Osteoblast (primary cell): Measurements from ENCODE around the gene SAMD3. TPM values are rescaled to one million over a fixed set of nuclear protein-coding genes. Genes with fewer than 3 reads are reported as not detected.

Experiments
- DNase-seq: peaks from one replicate; pipeline ENCODE4 v3.0.0; 2011; ENCODE audit warnings: low spot score, mixed read lengths; ENCODE audit not compliant: insufficient read length; ENCODE audit errors: missing footprints
- H2AFZ ChIP-seq: 2 replicates; pipeline ENCODE4 v1.6.0; 2011; ENCODE audit warnings: mild to moderate bottlenecking, low read length
- H3K27ac ChIP-seq: 2 replicates; pipeline ENCODE4 v1.5.1; 2011; ENCODE audit warnings: mild to moderate bottlenecking, low read depth, low read length, moderate library complexity
- H3K27me3 ChIP-seq: 2 replicates; pipeline ENCODE4 v1.6.0; 2012; ENCODE audit warnings: mild to moderate bottlenecking, control low read depth, inconsistent platforms, low read length, moderate library complexity; ENCODE audit not compliant: insufficient read depth
- H3K36me3 ChIP-seq: 2 replicates; pipeline ENCODE4 v1.5.1; 2011; ENCODE audit warnings: mild to moderate bottlenecking, low read length, control low read depth, moderate library complexity; ENCODE audit not compliant: insufficient read depth
- H3K4me1 ChIP-seq: 2 replicates; pipeline ENCODE4 v1.5.1; 2011; ENCODE audit warnings: mild to moderate bottlenecking, low read length, control low read depth, moderate library complexity; ENCODE audit not compliant: insufficient read depth
- H3K4me2 ChIP-seq: 2 replicates; pipeline ENCODE4 v1.6.0; 2011; ENCODE audit warnings: mild to moderate bottlenecking, low read length; ENCODE audit not compliant: insufficient read depth
- H3K4me3 ChIP-seq: fragments of 200-600 bp; sonication (generic); 3 replicates; pipeline ENCODE4 v1.5.1; 2012; ENCODE audit warnings: mild to moderate bottlenecking, low read length, inconsistent platforms; ENCODE audit not compliant: insufficient read depth
- H3K79me2 ChIP-seq: 2 replicates; pipeline ENCODE4 v1.6.0; 2012; ENCODE audit warnings: mild to moderate bottlenecking, low read length, control low read depth, inconsistent platforms; ENCODE audit not compliant: insufficient read depth
- H3K9me3 ChIP-seq: 2 replicates; pipeline ENCODE4 v1.5.1; 2011; ENCODE audit warnings: low read depth, low read length, control low read depth
- H4K20me1 ChIP-seq: 2 replicates; pipeline ENCODE4 v1.6.0; 2012; ENCODE audit warnings: mild to moderate bottlenecking, low read length, control low read depth; ENCODE audit not compliant: insufficient read depth
- CTCF ChIP-seq: IDR thresholded peaks from 2 replicates; pipeline ENCODE4 v1.5.1; 2011; ENCODE audit warnings: mild to moderate bottlenecking, low read depth, low read length, moderate library complexity; ENCODE audit errors: extremely low read depth
- total RNA-seq: library from RNA; depleted of rRNA; stranded (reverse); fragments of >200 nt; gene quantifications from 2 replicates; pipeline ENCODE4 v1.2.3, GENCODE V29; 2012

Gene SAMD3
- total RNA-seq, 1 donor = 0.72 TPM

- H2AFZ ChIP-seq = no peak overlapping the region
- H3K4me3 ChIP-seq = no peak overlapping the region
- H3K27me3 ChIP-seq = no peaks in the 10 kb centered on the region
- no peaks in the 10 kb centered on the region for H3K9me3 ChIP-seq
- H3K27ac ChIP-seq = no peak overlapping the region
- no peaks in the 10 kb centered on the region for H3K79me2 ChIP-seq
- no peak for DNase-seq
- TF ChIP-seq CTCF = no peak
- no peaks in the 10 kb centered on the region for H4K20me1 ChIP-seq
- H3K4me1 ChIP-seq = no peaks in the 10 kb centered on the region
- H3K4me2 ChIP-seq = no peak overlapping the region
- H3K36me3 ChIP-seq = no peaks in the 10 kb centered on the region
These were observed 35.2 kb downstream of the SAMD3 start for GRCh38 chr6:130187335-130188206.

GRCh38 chr6:130185658-130186057, 37.1 kb downstream of the SAMD3 start:
- H3K9me3 ChIP-seq = no peaks in the 10 kb centered on the region
- no peaks in the 10 kb centered on the region for H3K4me1 ChIP-seq
- H3K79me2 ChIP-seq = no peaks in the 10 kb centered on the region
- no peak overlapping the region for H3K4me2 ChIP-seq
- DNase-seq = no peak
- no peaks in the 10 kb centered on the region for H4K20me1 ChIP-seq
- H3K27me3 ChIP-seq = no peaks in the 10 kb centered on the region
- TF ChIP-seq CTCF = no peak
- no peak overlapping the region for H3K4me3 ChIP-seq
- H3K36me3 ChIP-seq = no peaks in the 10 kb centered on the region
- H2AFZ ChIP-seq = no peak overlapping the region
- H3K27ac ChIP-seq = no peak overlapping the region

GRCh38 chr6:130183271-130184222, 39.2 kb downstream of the SAMD3 start:
- no peak overlapping the region for H3K4me3 ChIP-seq
- no peak for TF ChIP-seq CTCF
- no peaks in the 10 kb centered on the region for H4K20me1 ChIP-seq
- peak overlapping the region; percentile 11 for H2AFZ ChIP-seq
- no peak overlapping the region for H3K4me2 ChIP-seq
- H3K36me3 ChIP-seq = no peaks in the 10 kb centered on the region
- H3K27me3 ChIP-seq = no peaks in the 10 kb centered on the region
- H3K9me3 ChIP-seq = no peaks in the 10 kb centered on the region
- DNase-seq = no peak
- no peaks in the 10 kb centered on the region for H3K79me2 ChIP-seq
- peaks cover 6% of the 10 kb centered on the region for H3K4me1 ChIP-seq
- H3K27ac ChIP-seq = no peak overlapping the region

- H3K27me3 ChIP-seq = no peaks in the 10 kb centered on the region
- no peak overlapping the region for H2AFZ ChIP-seq
- H3K9me3 ChIP-seq = no peaks in the 10 kb centered on the region
- no peaks in the 10 kb centered on the region for H3K79me2 ChIP-seq
- no peaks in the 10 kb centered on the region for H3K36me3 ChIP-seq
- no peak overlapping the region for H3K4me2 ChIP-seq
- no peak overlapping the region for H3K27ac ChIP-seq
- TF ChIP-seq CTCF = no peak
- H4K20me1 ChIP-seq = no peaks in the 10 kb centered on the region
- peaks cover 10% of the 10 kb centered on the region for H3K4me1 ChIP-seq
- DNase-seq = no peak
- no peak overlapping the region for H3K4me3 ChIP-seq
These were observed 40.3 kb downstream of the SAMD3 start for GRCh38 chr6:130182466-130182865.
